Upper lobe of left lung (tissue), 6 donors: ENCODE data around the gene GUCA2B. TPM values are rescaled to one million over a fixed set of nuclear protein-coding genes. Genes with fewer than 3 reads are reported as not detected.

Experiments used
- ATAC-seq, 2 donors: fragments of 200-7000 bp; cut with Tn5 transposase; one replicate each; pipeline ENCODE4 v1.9.1; 2022; ENCODE audit warnings: mild to moderate bottlenecking in 2 of 2, moderate library complexity in 2 of 2; ENCODE audit not compliant: low FRiP score in 2 of 2
- DNase-seq, 2 donors: peaks; one replicate each; pipeline ENCODE4 v3.0.0-alpha.2; 2019 to 2020
- H3K27ac ChIP-seq, 4 donors: fragments of 200-600 bp; sonication (generic); one replicate each; pipeline ENCODE4 v1.5.1; 2016 to 2019
- H3K27me3 ChIP-seq, 4 donors: fragments of 200-600 bp; sonication (generic); one replicate each; pipeline ENCODE4 v1.5.1; 2017 to 2019
- H3K36me3 ChIP-seq, 4 donors: fragments of 200-600 bp; sonication (generic); one replicate each; pipeline ENCODE4 v1.5.1; 2016 to 2019
- H3K4me1 ChIP-seq, 4 donors: fragments of 200-600 bp; sonication (generic); one replicate each; pipeline ENCODE4 v1.5.1; 2018 to 2019
- H3K4me3 ChIP-seq, 4 donors: fragments of 200-600 bp; sonication (generic); one replicate each; pipeline ENCODE4 v1.5.1; 2017 to 2019; ENCODE audit warnings: mild to moderate bottlenecking in 2 of 4, moderate library complexity in 1 of 4
- H3K9me3 ChIP-seq, 4 donors: fragments of 200-600 bp; sonication (generic); one replicate each; pipeline ENCODE4 v1.5.1; 2018 to 2019
- EP300 ChIP-seq, 4 donors: sonication (generic); formaldehyde crosslinking; IDR thresholded peaks; one replicate each; pipeline ENCODE4 v1.5.1; 2017; ENCODE audit warnings: antibody characterized with exemption in 4 of 4, control low read depth in 2 of 4
- POLR2A ChIP-seq, 4 donors: fragments of 450-650 bp; IDR thresholded peaks; one replicate each; pipeline ENCODE4 v1.5.1; 2016 to 2017; ENCODE audit warnings: antibody characterized with exemption in 4 of 4, mild to moderate bottlenecking in 2 of 4
- POLR2AphosphoS5 ChIP-seq, 2 donors: sonication (generic); formaldehyde crosslinking; IDR thresholded peaks; one replicate each; pipeline ENCODE4 v1.5.1; 2017; ENCODE audit warnings: antibody characterized with exemption in 2 of 2
- WGBS, 2 donors: methylation state at CpG; one replicate each; pipeline ENCODE4 v1.1.5; 2017 to 2018; 5-methylcytosine and 5-hydroxymethylcytosine counted together
- total RNA-seq, 6 donors: library from RNA; depleted of rRNA in 4 of 6; stranded (reverse); fragments of >200 nt in 4 of 6; gene quantifications; one replicate each; pipeline versions ENCODE4 v1.1.0 to v1.2.1, GENCODE V29; 2016 to 2021
- TF ChIP-seq, protein P1 (sequence below), 6 experiments: fragments of 450-650 bp in 4 of 6; fragments of 200-600 bp in 2 of 6; sonication (generic) in 2 of 6; IDR thresholded peaks; one replicate each; pipeline ENCODE4 v1.5.1; 2016 to 2019; ENCODE audit warnings: antibody characterized with exemption in 6 of 6
- donor health status: DM: no; HTN: no; CAD: no; lungs with moderate emphysema.
- donor health status: DM: no; HTN: yes; CAD: no; lungs with severe emphysema.

Gene GUCA2B
- total RNA-seq, 6 donors from 2014 or later = not detected

DNA sequence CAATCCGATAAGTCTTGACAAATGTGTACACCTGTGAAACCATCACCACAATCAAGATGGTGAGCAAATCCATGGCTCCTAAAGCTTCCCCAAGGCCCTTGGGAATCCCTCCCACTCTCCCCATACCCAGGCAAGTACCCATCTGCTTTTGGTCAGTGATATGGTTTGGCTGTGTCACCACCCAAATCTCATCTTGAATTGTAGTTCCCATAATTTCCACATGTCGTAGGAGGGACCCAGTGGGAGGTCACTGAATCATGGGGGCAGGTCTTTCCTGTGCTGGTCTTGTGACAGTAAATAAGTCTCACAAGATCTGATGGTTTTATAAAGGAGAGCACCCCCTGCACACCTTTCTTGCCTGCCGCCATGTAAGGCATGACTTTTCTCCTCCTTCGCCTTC, 14.6 kb upstream of the GUCA2B start:
- TF ChIP-seq, protein P1, sequence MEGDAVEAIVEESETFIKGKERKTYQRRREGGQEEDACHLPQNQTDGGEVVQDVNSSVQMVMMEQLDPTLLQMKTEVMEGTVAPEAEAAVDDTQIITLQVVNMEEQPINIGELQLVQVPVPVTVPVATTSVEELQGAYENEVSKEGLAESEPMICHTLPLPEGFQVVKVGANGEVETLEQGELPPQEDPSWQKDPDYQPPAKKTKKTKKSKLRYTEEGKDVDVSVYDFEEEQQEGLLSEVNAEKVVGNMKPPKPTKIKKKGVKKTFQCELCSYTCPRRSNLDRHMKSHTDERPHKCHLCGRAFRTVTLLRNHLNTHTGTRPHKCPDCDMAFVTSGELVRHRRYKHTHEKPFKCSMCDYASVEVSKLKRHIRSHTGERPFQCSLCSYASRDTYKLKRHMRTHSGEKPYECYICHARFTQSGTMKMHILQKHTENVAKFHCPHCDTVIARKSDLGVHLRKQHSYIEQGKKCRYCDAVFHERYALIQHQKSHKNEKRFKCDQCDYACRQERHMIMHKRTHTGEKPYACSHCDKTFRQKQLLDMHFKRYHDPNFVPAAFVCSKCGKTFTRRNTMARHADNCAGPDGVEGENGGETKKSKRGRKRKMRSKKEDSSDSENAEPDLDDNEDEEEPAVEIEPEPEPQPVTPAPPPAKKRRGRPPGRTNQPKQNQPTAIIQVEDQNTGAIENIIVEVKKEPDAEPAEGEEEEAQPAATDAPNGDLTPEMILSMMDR (IDR thresholded peaks at IDR 0.05) = no peak
- TF ChIP-seq EP300 (IDR thresholded peaks at IDR 0.05) (no peak), POLR2AphosphoS5 (IDR thresholded peaks at IDR 0.05) (no peak), POLR2A (IDR thresholded peaks at IDR 0.05) (no peak)
- no peak overlapping the region for H3K27ac ChIP-seq

DNA sequence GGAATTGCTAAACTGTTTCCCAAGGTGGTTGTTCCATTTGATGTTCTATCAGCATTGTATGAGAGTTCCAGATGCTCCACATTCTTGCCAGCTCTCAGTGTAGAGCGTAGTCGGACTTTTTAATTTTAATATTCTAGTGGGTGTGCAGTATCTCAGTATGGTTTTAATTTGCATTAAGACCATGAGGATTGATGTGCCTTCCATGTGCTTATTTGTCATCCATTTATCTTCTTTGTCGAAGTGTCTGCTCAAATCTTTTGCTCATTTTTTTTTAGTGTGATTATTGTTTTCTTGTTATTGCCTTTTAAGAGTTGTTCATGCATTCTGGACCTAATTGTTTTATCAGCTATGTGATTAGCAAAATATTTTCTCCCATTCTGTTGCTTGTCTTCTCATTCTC, 13.8 kb upstream of the GUCA2B start:
- Histone ChIP-seq H3K27me3 (no peaks in the 10 kb centered on the region), H3K4me1 (peaks cover 0 to 26% (median 11%) of the 10 kb centered on the region in 4 donors), H3K36me3 (no peaks in the 10 kb centered on the region), H3K27ac (no peak overlapping the region), H3K9me3 (no peaks in the 10 kb centered on the region), H3K4me3 (no peak overlapping the region)
- DNase-seq (no peak), ATAC-seq (no peak)
- TF ChIP-seq EP300 (IDR thresholded peaks at IDR 0.05) = no peak
- TF ChIP-seq, protein P1 (IDR thresholded peaks at IDR 0.05) = no peak
- no peak for TF ChIP-seq POLR2AphosphoS5 (IDR thresholded peaks at IDR 0.05)
- TF ChIP-seq POLR2A (IDR thresholded peaks at IDR 0.05) = no peak
- 88 to 91% methylated on average over 3 of the region's 3 CpGs for WGBS, 2 donors

More for the DNA sequence above, 14.6 kb upstream of the GUCA2B start:
- H3K36me3 ChIP-seq = no peaks in the 10 kb centered on the region
- H3K27me3 ChIP-seq = no peaks in the 10 kb centered on the region
- WGBS, 2 donors = 95 to 96% methylated on average over 4 of the region's 4 CpGs
- no peak overlapping the region for H3K4me3 ChIP-seq
- ATAC-seq (no peak), DNase-seq (no peak)
- H3K4me1 ChIP-seq = peaks cover 0 to 25% (median 9%) of the 10 kb centered on the region in 4 donors
- H3K9me3 ChIP-seq = no peaks in the 10 kb centered on the region

DNA sequence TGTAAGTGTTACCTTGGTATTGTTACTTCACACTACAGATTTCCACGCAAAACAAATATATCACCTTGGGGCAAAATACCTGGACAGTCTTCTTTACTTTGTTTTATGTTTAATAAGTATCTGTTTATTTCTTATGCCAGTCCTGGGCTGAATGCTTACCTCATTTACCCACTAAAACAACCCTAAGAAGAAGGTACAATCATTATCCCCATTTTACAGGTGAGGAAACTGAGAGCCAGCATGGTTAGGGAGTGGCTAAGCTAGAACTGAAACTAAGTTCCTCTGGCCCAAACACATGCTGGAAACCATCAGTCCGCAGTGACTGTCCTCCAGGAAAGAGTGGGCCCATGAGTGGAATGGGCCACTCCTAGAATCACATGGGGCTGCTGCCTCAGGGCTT, 13.0 kb upstream of the GUCA2B start:
- peaks cover 0 to 20% (median 11%) of the 10 kb centered on the region in 4 donors for H3K4me1 ChIP-seq
- H3K9me3 ChIP-seq = no peaks in the 10 kb centered on the region
- DNase-seq = no peak
- no peak for ATAC-seq
- H3K27ac ChIP-seq = peak overlapping the region in 1 of 4 donors; percentile 61
- H3K36me3 ChIP-seq = no peaks in the 10 kb centered on the region
- no peak for TF ChIP-seq POLR2A (IDR thresholded peaks at IDR 0.05)
- no peak for TF ChIP-seq POLR2AphosphoS5 (IDR thresholded peaks at IDR 0.05)
- no peak for TF ChIP-seq EP300 (IDR thresholded peaks at IDR 0.05)
- TF ChIP-seq, protein P1 (IDR thresholded peaks at IDR 0.05) = no peak
- H3K27me3 ChIP-seq = no peaks in the 10 kb centered on the region
- 92 to 93% methylated on average over 2 of the region's 2 CpGs for WGBS, 2 donors
- no peak overlapping the region for H3K4me3 ChIP-seq

DNA sequence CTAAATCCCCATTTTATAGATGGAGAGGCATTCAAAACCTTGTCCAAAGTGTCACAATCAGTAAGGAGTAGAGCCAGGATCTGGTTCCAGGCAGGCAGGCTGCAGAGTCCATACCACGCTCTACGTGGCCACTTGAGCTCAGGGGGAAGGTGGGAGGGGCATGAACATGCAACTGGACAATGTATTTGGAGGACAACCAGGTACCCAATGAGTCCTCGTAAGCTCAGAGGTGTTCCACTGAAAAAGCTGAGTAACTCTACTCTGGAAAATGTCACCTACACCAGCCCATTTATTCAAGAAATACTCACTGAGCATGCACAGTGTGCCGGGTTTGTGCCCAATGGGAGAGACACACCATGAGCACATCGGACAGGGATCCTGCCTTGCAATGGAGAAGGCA, 11.2 kb upstream of the GUCA2B start:
- 75 to 79% methylated on average over 3 to 5 of the region's 5 CpGs for WGBS, 2 donors

More for the DNA sequence above, 11.2 kb upstream of the GUCA2B start:
- no peak for ATAC-seq
- Histone ChIP-seq H3K36me3 (no peaks in the 10 kb centered on the region), H3K27me3 (no peaks in the 10 kb centered on the region), H3K9me3 (no peaks in the 10 kb centered on the region), H3K4me1 (peaks cover 0 to 18% (median 9%) of the 10 kb centered on the region in 4 donors), H3K27ac (no peak overlapping the region), H3K4me3 (no peak overlapping the region)
- TF ChIP-seq EP300 (IDR thresholded peaks at IDR 0.05) (no peak), POLR2AphosphoS5 (IDR thresholded peaks at IDR 0.05) (no peak), POLR2A (IDR thresholded peaks at IDR 0.05) (no peak)
- TF ChIP-seq, protein P1 (IDR thresholded peaks at IDR 0.05) = no peak
- DNase-seq = no peak
